ENCODE results near the gene VSIR.

VSIR gene

GRCh38 chr10:71746344-71747037 lies 26.8 kb downstream of the VSIR start:
- no peak for DNase-seq

- no peak for DNase-seq
Observed at GRCh38 chr10:71745664-71746250, 27.6 kb downstream of the VSIR start.

DNA sequence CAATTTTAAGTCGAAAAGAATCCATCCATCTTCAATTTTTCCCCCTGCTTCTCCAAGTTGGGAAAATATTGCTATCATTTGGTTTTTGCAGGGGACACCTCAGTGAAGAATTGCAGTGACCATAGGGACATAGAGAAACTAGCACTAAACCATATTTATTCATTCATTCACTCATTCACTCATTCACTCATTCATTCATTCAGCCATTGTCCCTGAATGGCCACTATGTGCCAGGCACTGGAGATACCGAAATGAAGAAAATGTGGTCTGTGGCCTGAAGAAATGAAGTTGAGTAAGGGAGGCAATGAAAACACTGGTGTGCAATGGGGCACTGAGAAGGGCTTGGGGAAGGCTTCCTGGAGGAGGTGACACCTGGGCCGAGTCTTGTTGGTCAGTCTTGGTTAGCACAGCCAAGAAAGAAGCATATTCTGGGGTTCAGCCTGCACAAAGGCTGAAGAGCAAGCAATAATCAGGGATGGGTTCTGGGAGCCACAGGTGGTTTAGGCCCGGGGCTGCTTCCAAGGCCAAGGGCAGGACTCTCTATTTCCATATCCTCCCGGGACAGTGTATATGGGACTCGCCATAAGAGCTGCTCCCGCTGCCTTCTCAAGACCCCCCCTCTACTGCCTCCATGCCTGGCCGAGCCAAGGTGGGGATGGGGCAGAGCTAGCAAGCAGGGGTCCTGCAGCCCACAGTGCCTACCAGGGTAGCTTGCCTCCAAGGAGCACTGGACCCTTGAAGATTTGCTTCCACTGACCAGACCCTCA lies 28.2 kb downstream of the VSIR start:
- no peak for DNase-seq

DNA sequence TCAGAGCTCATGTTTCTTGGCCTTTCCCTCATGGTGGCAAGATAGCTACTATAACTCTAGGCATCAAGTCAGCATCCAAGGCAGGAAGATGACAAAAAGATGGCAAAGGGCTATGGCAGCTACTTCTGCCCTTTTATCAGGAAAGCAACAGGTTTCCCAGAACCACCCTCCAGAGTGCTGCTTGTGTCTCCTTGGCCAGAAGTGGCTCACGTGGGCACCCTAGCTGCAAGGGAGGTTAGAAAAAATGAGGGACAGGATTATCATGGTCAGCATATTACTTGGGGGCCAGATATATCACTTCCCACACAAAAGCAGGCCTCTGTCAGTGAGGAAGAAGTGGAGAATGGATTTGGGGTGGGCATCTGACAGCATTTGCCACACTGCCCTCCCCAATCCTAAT lies 29.5 kb downstream of the VSIR start:
- DNase-seq, result no peak

DNA sequence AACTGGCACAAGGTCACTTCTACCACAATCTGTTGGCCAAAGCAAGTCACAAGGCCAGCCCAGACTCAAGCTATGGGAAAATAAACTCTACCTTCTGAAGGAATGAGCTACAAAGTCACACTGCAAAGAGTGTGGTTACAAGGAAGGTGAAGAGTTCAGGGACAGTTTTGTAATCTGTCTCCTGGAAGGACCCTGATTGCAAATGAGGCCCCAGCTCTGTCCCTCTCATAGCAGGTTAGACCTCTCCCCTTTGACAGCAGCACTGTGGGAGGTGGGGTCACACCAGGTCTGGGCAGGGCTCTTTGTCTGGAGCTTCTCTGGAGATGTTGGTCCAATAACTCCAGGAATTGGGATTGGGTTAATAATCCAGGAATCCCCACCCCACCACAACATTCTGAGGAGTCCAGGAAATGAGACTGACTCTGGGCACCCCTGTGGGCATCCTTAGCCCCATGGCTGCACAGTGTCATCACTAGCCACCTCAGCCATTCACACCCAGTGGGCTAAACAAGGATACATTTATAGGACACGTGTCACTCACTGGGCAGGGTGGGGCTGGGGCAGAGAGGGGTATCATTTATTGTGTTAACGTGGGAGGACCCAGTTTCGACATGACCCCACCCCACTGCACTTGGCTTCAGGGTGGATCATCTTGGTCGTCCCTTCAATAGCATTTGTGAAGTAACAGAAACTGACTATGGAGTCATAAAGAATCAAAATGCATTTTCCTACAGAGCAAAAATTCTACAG lies 30.1 kb downstream of the VSIR start:
- DNase-seq, result no peak

GRCh38 chr10:71742301-71743088 lies 30.8 kb downstream of the VSIR start:
- DNase-seq, result peak; percentile 63

DNA sequence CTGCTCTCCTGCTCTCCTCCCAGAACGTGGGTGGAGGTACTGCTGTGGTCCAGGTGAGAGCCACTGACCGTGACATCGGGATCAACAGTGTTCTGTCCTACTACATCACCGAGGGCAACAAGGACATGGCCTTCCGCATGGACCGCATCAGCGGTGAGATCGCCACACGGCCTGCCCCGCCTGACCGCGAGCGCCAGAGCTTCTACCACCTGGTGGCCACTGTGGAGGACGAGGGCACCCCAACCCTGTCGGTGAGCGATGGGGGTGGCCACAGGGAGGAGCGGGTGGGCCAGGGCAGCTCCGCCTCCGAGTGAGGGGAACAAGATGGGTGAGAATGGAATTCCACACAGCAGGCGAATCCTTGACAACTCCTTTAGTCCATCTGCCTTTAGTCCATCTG lies 31.6 kb downstream of the VSIR start:
- no peak for DNase-seq

- DNase-seq, result no peak
Observed at GRCh38 chr10:71741029-71741428, 32.3 kb downstream of the VSIR start.

GRCh38 chr10:71740069-71740653 lies 33.2 kb downstream of the VSIR start:
- DNase-seq, result no peak

DNA sequence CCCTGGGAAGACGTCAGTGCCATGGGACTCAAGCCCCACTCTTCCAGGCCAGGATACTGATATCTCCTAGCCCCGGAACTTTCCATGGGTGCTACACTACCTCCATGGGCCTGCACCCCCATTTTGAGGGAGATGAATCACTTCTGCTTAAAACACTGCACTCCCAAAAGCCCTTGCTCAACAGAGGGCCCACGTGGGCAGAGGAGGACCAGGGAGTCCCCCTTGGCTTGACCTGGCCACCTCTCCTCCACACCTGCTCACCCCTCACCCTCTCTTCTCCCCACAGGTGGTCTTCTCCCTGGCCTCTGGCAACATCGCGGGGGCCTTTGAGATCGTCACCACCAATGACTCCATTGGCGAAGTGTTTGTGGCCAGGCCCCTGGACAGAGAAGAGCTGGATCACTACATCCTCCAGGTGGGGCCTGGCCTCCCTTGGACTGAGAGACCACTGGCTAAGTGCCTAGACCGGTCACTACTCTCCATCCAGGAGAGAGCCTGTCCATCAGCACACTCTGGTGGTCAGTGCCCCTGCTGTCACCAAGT lies 33.9 kb downstream of the VSIR start:
- DNase-seq, result no peak

GRCh38 chr10:71737834-71738197 lies 35.5 kb downstream of the VSIR start:
- DNase-seq, result no peak

DNA sequence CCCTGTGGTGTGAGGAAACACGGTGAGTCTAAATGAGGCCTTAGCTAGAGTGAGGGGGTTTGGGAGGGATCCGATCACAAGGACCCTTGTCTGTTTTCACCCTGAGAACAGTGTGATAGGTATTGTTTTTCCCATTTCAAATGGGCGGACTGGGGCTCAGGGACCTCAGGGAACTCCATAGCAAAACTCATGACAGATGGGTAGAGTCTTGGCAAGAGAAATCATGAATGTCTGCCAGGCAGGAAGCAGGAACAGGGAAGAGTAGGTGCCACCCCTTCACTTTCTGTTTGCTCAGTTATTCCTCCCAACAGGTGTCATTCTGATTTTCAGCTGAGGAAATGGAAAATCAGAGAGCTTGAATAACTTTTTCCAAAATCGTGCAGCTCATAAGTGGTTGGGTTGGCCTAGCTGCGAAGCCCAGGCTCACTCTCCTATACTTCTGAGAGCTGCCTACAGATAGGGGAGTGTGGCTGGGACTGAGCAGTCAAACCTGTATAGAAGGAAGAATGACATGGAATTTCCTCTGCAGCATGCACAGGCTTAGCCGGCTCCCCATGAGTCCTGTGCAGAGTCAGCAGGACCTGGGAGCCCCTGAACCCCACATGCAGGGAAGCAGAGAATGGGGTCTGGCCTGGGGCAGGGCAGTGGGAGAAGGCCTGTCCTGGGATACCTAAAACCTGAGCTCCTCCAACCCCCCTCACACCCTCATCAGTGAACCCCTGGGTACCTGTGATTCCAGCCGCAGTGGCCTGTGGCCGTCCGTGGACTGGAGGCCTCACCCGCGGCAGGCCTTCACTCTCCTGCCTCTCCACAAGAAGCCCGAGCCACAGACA lies 36.1 kb downstream of the VSIR start:
- DNase-seq, result no peak

- DNase-seq, result no peak
Observed at GRCh38 chr10:71736570-71736952, 36.8 kb downstream of the VSIR start.

DNA sequence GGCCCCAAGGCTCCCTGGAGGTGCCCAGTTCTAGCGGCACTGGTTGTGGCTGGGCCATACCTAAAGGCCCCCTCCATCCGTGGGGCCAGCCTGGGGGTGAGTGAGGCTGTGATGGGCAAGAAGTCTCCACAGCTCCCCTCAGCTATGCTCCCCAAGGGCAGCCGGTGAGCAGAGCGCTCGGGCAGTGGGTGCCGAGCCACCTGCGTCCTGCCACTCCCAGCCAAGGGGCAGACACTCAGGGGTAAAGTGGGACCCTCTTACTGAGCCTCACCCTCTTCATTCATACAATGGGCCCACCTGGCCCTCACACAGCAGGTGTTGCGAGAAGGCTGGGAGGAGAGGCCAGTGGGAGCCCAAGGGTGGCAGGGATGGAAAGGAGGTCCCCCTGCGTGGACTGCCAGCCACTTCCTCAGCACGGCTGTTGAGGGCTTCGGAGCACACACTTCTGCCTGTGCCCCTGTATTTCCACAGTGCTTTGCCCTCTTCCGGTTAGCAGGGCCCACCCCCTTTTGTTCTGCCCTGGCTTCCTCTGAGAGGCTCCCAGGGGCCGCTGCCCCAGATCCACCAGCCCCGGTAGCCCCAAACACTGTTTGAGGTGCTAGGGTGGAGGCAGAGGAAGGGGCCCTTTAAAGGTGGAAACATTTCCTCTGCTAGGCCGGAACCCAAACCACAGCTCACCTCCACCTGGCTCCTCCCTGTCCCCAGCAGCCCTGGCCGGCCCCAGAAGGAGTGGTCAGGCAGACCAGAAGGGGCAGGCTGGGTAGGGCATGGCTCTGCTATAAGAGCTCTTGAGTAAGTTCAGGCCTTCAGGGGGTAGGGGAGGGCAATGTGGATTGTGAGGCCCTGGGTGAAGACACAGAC lies 37.4 kb downstream of the VSIR start:
- peak; percentile 81 for DNase-seq

- no peak for DNase-seq
Observed at GRCh38 chr10:71734797-71735196, 38.5 kb downstream of the VSIR start.

GRCh38 chr10:71731791-71732190 lies 41.5 kb downstream of the VSIR start:
- no peak for DNase-seq

DNA sequence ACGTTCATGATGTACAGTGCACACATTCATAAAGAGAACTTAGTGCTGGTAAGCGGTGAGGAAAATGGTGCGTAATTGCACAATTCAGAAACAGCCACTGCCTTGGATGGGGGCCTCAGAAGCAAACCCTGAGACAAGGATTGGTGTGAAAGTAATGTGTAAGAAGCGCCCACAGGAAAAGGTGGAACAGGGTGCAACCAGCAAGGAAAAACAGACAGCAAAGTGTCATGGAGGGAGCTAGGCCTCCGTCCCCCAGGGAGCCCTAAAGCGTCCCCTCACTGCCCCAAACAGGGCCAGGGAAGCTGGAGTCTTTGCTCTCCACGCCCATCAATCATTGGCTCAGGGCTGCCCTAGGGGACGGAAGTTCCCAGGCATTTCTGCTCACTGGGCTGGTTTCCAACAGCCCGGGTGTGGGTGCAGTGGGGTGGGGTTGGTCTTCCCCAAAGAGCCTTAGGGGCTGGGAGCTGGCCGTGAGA lies 44.1 kb downstream of the VSIR start:
- DNase-seq, result no peak

GRCh38 chr10:71727738-71728737 lies 45.3 kb downstream of the VSIR start:
- peak; percentile 88 for DNase-seq
